ENCODE measurements around the gene TSC22D1. TPM values are rescaled to one million over a fixed set of nuclear protein-coding genes. Genes with fewer than 3 reads are reported as not detected.
"Not testable (repeated sequence)": the region's sequence is repeated elsewhere in the genome, so short reads cannot be mapped to it uniquely, and the experiment has no call there.

The TSC22D1 gene
- total RNA-seq, 2 donors from 2014 or later = 182 to 197 TPM

- no peak for DNase-seq (ENCODE audit: low spot score)
- intact Hi-C loops (cut with DNase I) = loop anchor here in 1 of 2 donors (10.0 kb wide), 1 partner anchor 561 kb away; no protein-coding TSS in a partner anchor
These were observed 110.8 kb downstream of the TSC22D1 start for GRCh38 chr13:44465318-44465717.

GRCh38 chr13:44464471-44464870 is 111.7 kb downstream of the TSC22D1 start:
- no peak for DNase-seq (ENCODE audit: low spot score)
- intact Hi-C loops (cut with DNase I) = loop anchor here in 1 of 2 donors (10.0 kb wide), 1 partner anchor 560 kb away; no protein-coding TSS in a partner anchor

- intact Hi-C loops (cut with DNase I) = loop anchor here in 1 of 2 donors (10.0 kb wide), 1 partner anchor 559 kb away; no protein-coding TSS in a partner anchor
- no peak for DNase-seq (ENCODE audit: low spot score)
These were observed 112.4 kb downstream of the TSC22D1 start for GRCh38 chr13:44463759-44464158.

GRCh38 chr13:44459674-44460073 is 116.5 kb downstream of the TSC22D1 start:
- intact Hi-C loops (cut with DNase I) = loop anchor here in 1 of 2 donors (10.0 kb wide), 1 partner anchor 555 kb away; no protein-coding TSS in a partner anchor
- no peak for DNase-seq (ENCODE audit: low spot score)

GRCh38 chr13:44458313-44458975 is 117.7 kb downstream of the TSC22D1 start:
- DNase-seq (ENCODE audit: low spot score) = no peak

GRCh38 chr13:44456212-44456611 is 119.9 kb downstream of the TSC22D1 start:
- DNase-seq (ENCODE audit: low spot score); intact Hi-C loops (cut with DNase I): not testable (repeated sequence)

More at GRCh38 chr13:44458313-44458975, 117.7 kb downstream of the TSC22D1 start:
- intact Hi-C loops (cut with DNase I) = no loop called here

- no peak for DNase-seq (ENCODE audit: low spot score)
- intact Hi-C loops (cut with DNase I) = no loop called here
These were observed 120.4 kb downstream of the TSC22D1 start for GRCh38 chr13:44455769-44456168.

GRCh38 chr13:44453881-44454280 is 122.2 kb downstream of the TSC22D1 start:
- DNase-seq (ENCODE audit: low spot score) = no peak
- intact Hi-C loops (cut with DNase I) = no loop called here

GRCh38 chr13:44453069-44453468 is 123.1 kb downstream of the TSC22D1 start:
- intact Hi-C loops (cut with DNase I) = no loop called here
- DNase-seq (ENCODE audit: low spot score) = no peak

- DNase-seq (ENCODE audit: low spot score) = no peak
- intact Hi-C loops (cut with DNase I) = no loop called here
These were observed 123.7 kb downstream of the TSC22D1 start for GRCh38 chr13:44452418-44452817.

- intact Hi-C loops (cut with DNase I) = no loop called here
- no peak for DNase-seq (ENCODE audit: low spot score)
These were observed 124.5 kb downstream of the TSC22D1 start for GRCh38 chr13:44451651-44452050.

GRCh38 chr13:44451126-44451525 is 125.0 kb downstream of the TSC22D1 start:
- no peak for DNase-seq (ENCODE audit: low spot score)
- intact Hi-C loops (cut with DNase I) = no loop called here

GRCh38 chr13:44449999-44450821 is 125.9 kb downstream of the TSC22D1 start:
- no peak for DNase-seq (ENCODE audit: low spot score)
- intact Hi-C loops (cut with DNase I) = loop anchor here in 1 of 2 donors (10.0 kb wide), 1 partner anchor 535 kb away; no protein-coding TSS in a partner anchor

- DNase-seq (ENCODE audit: low spot score) = no peak
- intact Hi-C loops (cut with DNase I) = loop anchor here in 1 of 2 donors (10.0 kb wide), 1 partner anchor 534 kb away; no protein-coding TSS in a partner anchor
These were observed 127.3 kb downstream of the TSC22D1 start for GRCh38 chr13:44448875-44449274.

- intact Hi-C loops (cut with DNase I) = loop anchor here in 1 of 2 donors (10.0 kb wide), 1 partner anchor 534 kb away; no protein-coding TSS in a partner anchor
- no peak for DNase-seq (ENCODE audit: low spot score)
These were observed 127.8 kb downstream of the TSC22D1 start for GRCh38 chr13:44448373-44448772.

GRCh38 chr13:44447783-44448321 is 128.3 kb downstream of the TSC22D1 start:
- intact Hi-C loops (cut with DNase I) = loop anchor here in 1 of 2 donors (10.0 kb wide), 1 partner anchor 533 kb away; no protein-coding TSS in a partner anchor
- DNase-seq (ENCODE audit: low spot score) = no peak

GRCh38 chr13:44440046-44440608 is 136.0 kb downstream of the TSC22D1 start:
- DNase-seq (ENCODE audit: low spot score) = no peak
- intact Hi-C loops (cut with DNase I) = loop anchor here in 1 of 2 donors (10.0 kb wide), 1 partner anchor 525 kb away; no protein-coding TSS in a partner anchor

GRCh38 chr13:44439452-44440024 is 136.6 kb downstream of the TSC22D1 start:
- no peak for DNase-seq (ENCODE audit: low spot score)
- intact Hi-C loops (cut with DNase I) = loop anchor here (5.0 to 10.0 kb wide), 4 partner anchors 387 to 532 kb away; no protein-coding TSS in a partner anchor

- DNase-seq (ENCODE audit: low spot score) = no peak
- intact Hi-C loops (cut with DNase I) = loop anchor here (5.0 kb wide), 3 partner anchors 386 to 531 kb away; no protein-coding TSS in a partner anchor
These were observed 137.9 kb downstream of the TSC22D1 start for GRCh38 chr13:44438234-44438579.
